SU-DHL-6 (cell line): ENCODE results near the gene RFLNA.

Source experiments
- H2AFZ ChIP-seq: fragments of 200-600 bp; sonication (generic); 2 replicates; pipeline ENCODE4 v1.6.1; 2014; ENCODE audit warnings: low read depth, mild to moderate bottlenecking, moderate library complexity, mixed read lengths, antibody characterized with exemption, low read length; ENCODE audit not compliant: severe bottlenecking
- H3F3A ChIP-seq: fragments of 200-600 bp; shearing (Covaris generic); 2 replicates; pipeline ENCODE4 v1.6.0; 2016; ENCODE audit warnings: antibody characterized with exemption, mild to moderate bottlenecking; ENCODE audit not compliant: insufficient read depth
- H3K27ac ChIP-seq: fragments of 200-600 bp; sonication (generic); 2 replicates; pipeline ENCODE4 v1.5.1; 2016; ENCODE audit warnings: low read depth, mild to moderate bottlenecking, low read length, moderate library complexity, mixed read lengths
- H3K27me3 ChIP-seq: fragments of 200-600 bp; sonication (generic), shearing (Covaris generic); 2 replicates; pipeline ENCODE4 v1.6.0; 2014; ENCODE audit warnings: mild to moderate bottlenecking, low read length
- H3K36me3 ChIP-seq: fragments of 200-600 bp; sonication (generic); 2 replicates; pipeline ENCODE4 v1.6.1; 2014; ENCODE audit warnings: mild to moderate bottlenecking, low read length, mixed read lengths
- H3K4me2 ChIP-seq: fragments of 300-600, 200-600 bp; shearing (Covaris generic), sonication (generic); 2 replicates; pipeline ENCODE4 v1.6.0; 2014; ENCODE audit warnings: low read length, low read depth, mild to moderate bottlenecking; ENCODE audit not compliant: poor library complexity, severe bottlenecking
- H3K4me3 ChIP-seq: fragments of 200-600 bp; sonication (generic); 2 replicates; pipeline ENCODE4 v1.5.1; 2014; ENCODE audit warnings: antibody characterized with exemption, low read length, mild to moderate bottlenecking, mixed read lengths; ENCODE audit not compliant: insufficient read depth, poor library complexity, severe bottlenecking
- H3K79me2 ChIP-seq: fragments of 200-600 bp; sonication (generic); 2 replicates; pipeline ENCODE4 v1.6.1; 2014; ENCODE audit warnings: mild to moderate bottlenecking, low read length, moderate library complexity; ENCODE audit not compliant: insufficient read depth
- H3K9ac ChIP-seq: fragments of 200-600 bp; sonication (generic); 2 replicates; pipeline ENCODE4 v1.7.0; 2014; ENCODE audit warnings: mild to moderate bottlenecking, low read length
- H3K9me2 ChIP-seq: fragments of 200-600 bp; sonication (generic); replicated peaks from 2 replicates; pipeline ENCODE4 v1.6.1; 2014; ENCODE audit warnings: low read length; ENCODE audit not compliant: insufficient read depth
- H3K9me3 ChIP-seq: fragments of 200-600 bp; sonication (generic); 2 replicates; pipeline ENCODE4 v1.6.1; 2014; ENCODE audit warnings: low read length, mixed read lengths; ENCODE audit not compliant: insufficient read depth
- H4K20me1 ChIP-seq: fragments of 200-600 bp; sonication (generic); 2 replicates; pipeline ENCODE4 v1.6.1; 2014; ENCODE audit warnings: low read depth, mild to moderate bottlenecking, antibody characterized with exemption, low read length, moderate library complexity, mixed read lengths
- EZH2phosphoT487 ChIP-seq: fragments of 200-600 bp; sonication (generic), shearing (Covaris generic); conservative IDR thresholded peaks from 2 replicates; pipeline ENCODE4 v1.6.1; 2018; ENCODE audit warnings: mild to moderate bottlenecking, antibody characterized with exemption, low read length, moderate library complexity, mixed read lengths
- TF ChIP-seq, protein P1 (sequence below): fragments of 200-600 bp; sonication (generic); IDR thresholded peaks from one replicate; pipeline ENCODE4 v1.5.1; 2017; ENCODE audit warnings: antibody characterized with exemption, mild to moderate bottlenecking, low read length, moderate library complexity; ENCODE audit not compliant: insufficient read depth, poor library complexity, severe bottlenecking

RFLNA gene

GRCh38 chr12:124344526-124344925 lies 49.6 kb downstream of the RFLNA start:
- H3K9ac ChIP-seq: no peak overlapping the region
- no peaks in the 10 kb centered on the region for H3K9me3 ChIP-seq
- no peaks in the 10 kb centered on the region for H3K27me3 ChIP-seq
- no peaks in the 10 kb centered on the region for H3K79me2 ChIP-seq
- no peak overlapping the region for H3K4me2 ChIP-seq
- no peaks in the 10 kb centered on the region for H4K20me1 ChIP-seq
- H3F3A ChIP-seq: no peaks in the 10 kb centered on the region
- H2AFZ ChIP-seq: no peak overlapping the region
- TF ChIP-seq, protein P1, sequence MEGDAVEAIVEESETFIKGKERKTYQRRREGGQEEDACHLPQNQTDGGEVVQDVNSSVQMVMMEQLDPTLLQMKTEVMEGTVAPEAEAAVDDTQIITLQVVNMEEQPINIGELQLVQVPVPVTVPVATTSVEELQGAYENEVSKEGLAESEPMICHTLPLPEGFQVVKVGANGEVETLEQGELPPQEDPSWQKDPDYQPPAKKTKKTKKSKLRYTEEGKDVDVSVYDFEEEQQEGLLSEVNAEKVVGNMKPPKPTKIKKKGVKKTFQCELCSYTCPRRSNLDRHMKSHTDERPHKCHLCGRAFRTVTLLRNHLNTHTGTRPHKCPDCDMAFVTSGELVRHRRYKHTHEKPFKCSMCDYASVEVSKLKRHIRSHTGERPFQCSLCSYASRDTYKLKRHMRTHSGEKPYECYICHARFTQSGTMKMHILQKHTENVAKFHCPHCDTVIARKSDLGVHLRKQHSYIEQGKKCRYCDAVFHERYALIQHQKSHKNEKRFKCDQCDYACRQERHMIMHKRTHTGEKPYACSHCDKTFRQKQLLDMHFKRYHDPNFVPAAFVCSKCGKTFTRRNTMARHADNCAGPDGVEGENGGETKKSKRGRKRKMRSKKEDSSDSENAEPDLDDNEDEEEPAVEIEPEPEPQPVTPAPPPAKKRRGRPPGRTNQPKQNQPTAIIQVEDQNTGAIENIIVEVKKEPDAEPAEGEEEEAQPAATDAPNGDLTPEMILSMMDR: no peak
- TF ChIP-seq EZH2phosphoT487: no peak
- H3K4me3 ChIP-seq: no peak overlapping the region
- H3K27ac ChIP-seq: no peak overlapping the region
- no peaks in the 10 kb centered on the region for H3K36me3 ChIP-seq
- no peaks in the 10 kb centered on the region for H3K9me2 ChIP-seq

DNA sequence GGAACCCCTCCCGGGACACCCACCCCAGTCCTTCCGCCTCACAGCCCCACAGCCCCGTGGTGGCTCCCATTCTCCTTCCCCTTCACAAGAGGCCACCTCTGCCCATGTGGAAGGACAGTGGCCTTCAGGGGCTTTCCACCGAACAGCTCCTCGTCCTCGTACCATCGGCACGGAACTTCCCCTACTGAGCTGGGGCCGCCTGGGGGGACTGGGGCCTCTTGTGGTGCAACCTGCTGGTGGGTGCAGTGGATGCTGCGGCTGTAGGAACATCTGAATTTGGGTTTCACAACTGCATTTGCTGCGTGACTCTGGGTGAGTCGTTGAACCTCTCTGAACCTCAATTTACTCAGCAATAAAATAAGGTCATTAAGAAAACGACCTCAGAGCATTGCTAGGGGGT lies 50.9 kb downstream of the RFLNA start:
- H4K20me1 ChIP-seq: no peaks in the 10 kb centered on the region
- no peaks in the 10 kb centered on the region for H3K36me3 ChIP-seq
- no peak overlapping the region for H3K9ac ChIP-seq

GRCh38 chr12:124346425-124347168 lies 51.7 kb downstream of the RFLNA start:
- H3K27ac ChIP-seq: no peak overlapping the region
- H3K4me2 ChIP-seq: no peak overlapping the region
- no peaks in the 10 kb centered on the region for H3K79me2 ChIP-seq
- no peaks in the 10 kb centered on the region for H3K27me3 ChIP-seq
- H2AFZ ChIP-seq: no peak overlapping the region
- H4K20me1 ChIP-seq: no peaks in the 10 kb centered on the region
- H3K36me3 ChIP-seq: no peaks in the 10 kb centered on the region
- no peak overlapping the region for H3K9ac ChIP-seq
- no peak overlapping the region for H3K4me3 ChIP-seq
- H3K9me2 ChIP-seq: no peaks in the 10 kb centered on the region
- no peaks in the 10 kb centered on the region for H3F3A ChIP-seq
- H3K9me3 ChIP-seq: no peaks in the 10 kb centered on the region
- TF ChIP-seq, protein P1: no peak
- TF ChIP-seq EZH2phosphoT487: no peak

More for the DNA sequence above, 50.9 kb downstream of the RFLNA start:
- no peaks in the 10 kb centered on the region for H3F3A ChIP-seq
- no peak overlapping the region for H3K4me3 ChIP-seq
- no peaks in the 10 kb centered on the region for H3K9me2 ChIP-seq
- no peaks in the 10 kb centered on the region for H3K9me3 ChIP-seq
- no peaks in the 10 kb centered on the region for H3K79me2 ChIP-seq
- no peak overlapping the region for H2AFZ ChIP-seq
- H3K27ac ChIP-seq: no peak overlapping the region
- H3K27me3 ChIP-seq: no peaks in the 10 kb centered on the region
- H3K4me2 ChIP-seq: no peak overlapping the region
- no peak for TF ChIP-seq EZH2phosphoT487
- TF ChIP-seq, protein P1: no peak
